HG02623 (cell line): Measurements from ENCODE around the gene LGALS3BP.
"Not testable (repeated sequence)": the region's sequence is repeated elsewhere in the genome, so short reads cannot be mapped to it uniquely, and the experiment has no call there.

Experiments used
- ATAC-seq: cut with Tn5 transposase; IDR thresholded peaks from one replicate; pipeline ENCODE4 v1.9.1; 2021; ENCODE audit warnings: moderate library complexity; ENCODE audit not compliant: unreplicated experiment

The LGALS3BP gene, protein sequence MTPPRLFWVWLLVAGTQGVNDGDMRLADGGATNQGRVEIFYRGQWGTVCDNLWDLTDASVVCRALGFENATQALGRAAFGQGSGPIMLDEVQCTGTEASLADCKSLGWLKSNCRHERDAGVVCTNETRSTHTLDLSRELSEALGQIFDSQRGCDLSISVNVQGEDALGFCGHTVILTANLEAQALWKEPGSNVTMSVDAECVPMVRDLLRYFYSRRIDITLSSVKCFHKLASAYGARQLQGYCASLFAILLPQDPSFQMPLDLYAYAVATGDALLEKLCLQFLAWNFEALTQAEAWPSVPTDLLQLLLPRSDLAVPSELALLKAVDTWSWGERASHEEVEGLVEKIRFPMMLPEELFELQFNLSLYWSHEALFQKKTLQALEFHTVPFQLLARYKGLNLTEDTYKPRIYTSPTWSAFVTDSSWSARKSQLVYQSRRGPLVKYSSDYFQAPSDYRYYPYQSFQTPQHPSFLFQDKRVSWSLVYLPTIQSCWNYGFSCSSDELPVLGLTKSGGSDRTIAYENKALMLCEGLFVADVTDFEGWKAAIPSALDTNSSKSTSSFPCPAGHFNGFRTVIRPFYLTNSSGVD

DNA sequence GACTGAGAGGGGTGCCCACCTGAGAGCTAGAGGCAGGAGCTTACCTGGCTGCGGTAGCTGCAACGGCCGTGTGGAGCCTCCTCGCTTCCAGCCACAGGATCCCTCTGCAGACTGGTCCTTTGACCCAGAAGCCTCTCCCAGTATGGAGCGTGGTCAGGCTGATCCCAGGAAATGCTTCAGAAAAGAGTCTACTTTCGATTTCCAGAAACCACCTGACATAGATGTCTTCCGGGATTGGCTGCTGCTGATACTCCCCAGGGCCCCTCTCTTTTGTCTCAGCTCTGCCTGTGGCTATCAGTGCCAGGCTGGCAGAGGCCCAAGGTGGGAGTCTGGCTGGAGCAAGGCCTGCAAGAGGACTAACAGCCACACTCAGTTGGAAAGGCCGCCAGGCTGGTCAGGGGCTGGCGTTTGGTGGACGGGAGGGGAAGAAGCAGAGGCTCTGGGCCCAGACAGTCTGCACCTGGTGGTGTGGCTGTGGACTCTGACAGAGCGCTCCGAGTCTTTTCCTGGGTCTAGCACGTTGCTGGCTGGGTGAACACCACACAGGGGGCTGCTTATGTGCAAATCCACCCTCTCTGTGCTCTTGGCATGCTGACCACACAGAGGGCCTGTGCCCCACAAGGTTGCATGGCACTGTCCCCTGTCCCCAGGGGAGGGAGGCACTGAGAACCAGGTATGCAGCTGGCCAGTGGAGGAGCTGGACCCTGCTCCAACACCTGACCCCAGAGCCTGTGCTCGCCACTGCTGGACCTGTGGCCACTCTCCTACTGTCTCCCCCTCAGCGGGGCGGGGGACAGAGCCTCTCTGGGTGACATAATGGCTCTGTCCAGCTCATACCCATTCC lies at the start of gene LGALS3BP:
TSS of gene LGALS3BP (minus strand) at position 144 of the 844 bp plus-strand sequence. CDS start 2,732 bp downstream, outside the sequence.
- no peak for ATAC-seq

DNA sequence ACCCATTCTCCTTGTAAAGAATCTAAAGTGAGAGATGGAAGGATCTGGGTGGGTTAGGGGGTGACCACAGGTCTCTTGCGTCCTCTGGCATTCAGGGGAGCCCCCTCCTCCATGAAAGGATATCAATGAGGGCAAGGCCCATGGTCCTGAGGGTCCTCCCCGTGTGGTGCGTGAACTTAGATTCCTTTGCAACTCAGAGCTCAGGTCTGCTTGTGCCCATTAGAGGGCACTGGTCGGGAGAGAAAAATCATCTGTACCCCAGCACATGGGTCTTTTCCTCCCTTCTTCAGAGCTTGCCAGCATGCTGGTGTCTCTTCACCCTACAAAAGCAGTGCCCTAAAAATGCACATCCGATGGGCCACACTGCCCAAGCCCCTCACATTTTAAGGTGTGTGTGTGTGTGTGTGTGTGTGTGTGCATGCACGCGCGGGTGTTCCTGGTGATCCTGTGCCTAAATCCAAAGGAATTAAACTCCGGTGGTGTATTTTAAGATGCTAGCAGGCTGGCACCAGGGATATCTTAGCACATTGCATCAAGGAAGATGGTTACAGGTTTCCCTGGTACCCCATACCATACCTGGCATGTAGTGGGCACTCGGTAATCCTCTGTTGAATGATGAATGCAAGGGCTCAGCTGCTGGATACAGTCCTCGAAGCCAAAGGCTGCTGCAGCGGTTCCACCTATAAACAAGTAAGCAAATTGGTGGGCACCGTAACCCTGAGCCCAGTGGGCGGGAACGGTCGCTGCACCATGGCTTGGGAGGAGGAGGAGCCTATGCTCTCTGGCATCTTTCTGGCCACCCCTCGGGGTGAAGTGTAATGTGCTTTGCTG lies 49.0 kb upstream of the LGALS3BP start:
- no peak for ATAC-seq

DNA sequence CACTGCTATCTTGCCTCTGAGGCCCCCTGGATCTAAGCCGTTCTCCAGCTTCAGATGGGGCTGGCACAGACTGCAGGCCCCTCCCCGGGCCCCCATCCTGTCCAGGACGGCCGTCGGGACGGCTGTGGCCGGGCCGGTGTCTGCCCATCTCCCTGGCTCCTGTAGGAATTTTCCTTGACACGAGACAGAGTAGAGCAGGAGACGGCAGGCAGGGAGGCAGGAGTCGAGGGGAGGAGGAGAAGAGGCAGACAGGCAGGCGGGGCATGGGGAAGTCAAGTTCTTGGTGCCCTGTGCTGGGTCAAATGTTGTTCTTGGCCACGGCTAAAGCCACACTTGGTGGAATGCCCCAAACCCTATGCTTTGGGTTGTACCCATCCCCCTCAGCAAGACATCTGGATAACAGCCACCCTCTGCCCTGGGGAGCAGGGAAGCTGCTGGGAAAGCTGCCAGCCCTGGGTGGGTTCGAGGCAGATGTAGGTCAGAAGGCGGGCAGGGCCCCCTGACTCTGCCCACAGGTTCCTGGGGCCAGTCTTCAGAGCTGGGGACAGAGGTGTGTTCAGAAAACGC lies 48.3 kb upstream of the LGALS3BP start:
- no peak for ATAC-seq

DNA sequence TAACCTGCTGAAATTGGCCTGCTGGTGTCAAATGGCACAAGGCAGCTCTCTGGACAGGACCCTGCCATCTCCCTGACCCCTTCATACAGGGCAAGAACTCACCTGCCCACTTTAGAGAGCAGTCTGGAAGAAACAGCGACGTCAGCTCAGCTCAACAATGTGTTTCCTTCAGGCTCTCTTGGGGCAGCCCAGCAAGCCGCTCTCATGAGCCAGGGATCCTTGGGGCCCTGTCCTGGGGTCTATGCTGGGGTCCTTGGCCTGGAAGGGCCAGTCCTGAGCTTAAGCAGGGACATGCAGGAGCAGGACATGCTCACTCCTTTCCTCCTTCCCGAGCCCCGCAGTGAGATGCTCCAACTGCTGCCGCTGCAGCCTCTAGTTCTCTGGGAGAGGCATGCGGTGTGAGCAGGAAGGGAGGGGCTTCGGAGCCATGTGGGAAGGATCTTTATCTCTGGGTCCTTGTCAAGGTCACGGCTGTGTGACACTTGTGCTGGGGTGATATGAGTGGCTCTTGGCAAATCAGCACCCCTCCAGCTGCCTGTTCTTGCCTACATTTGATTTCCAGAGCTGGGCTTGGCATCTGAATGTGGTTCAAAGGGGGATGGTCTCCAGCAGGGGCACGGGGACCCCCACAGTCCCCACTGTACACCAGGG lies 47.7 kb upstream of the LGALS3BP start:
- no peak for ATAC-seq

DNA sequence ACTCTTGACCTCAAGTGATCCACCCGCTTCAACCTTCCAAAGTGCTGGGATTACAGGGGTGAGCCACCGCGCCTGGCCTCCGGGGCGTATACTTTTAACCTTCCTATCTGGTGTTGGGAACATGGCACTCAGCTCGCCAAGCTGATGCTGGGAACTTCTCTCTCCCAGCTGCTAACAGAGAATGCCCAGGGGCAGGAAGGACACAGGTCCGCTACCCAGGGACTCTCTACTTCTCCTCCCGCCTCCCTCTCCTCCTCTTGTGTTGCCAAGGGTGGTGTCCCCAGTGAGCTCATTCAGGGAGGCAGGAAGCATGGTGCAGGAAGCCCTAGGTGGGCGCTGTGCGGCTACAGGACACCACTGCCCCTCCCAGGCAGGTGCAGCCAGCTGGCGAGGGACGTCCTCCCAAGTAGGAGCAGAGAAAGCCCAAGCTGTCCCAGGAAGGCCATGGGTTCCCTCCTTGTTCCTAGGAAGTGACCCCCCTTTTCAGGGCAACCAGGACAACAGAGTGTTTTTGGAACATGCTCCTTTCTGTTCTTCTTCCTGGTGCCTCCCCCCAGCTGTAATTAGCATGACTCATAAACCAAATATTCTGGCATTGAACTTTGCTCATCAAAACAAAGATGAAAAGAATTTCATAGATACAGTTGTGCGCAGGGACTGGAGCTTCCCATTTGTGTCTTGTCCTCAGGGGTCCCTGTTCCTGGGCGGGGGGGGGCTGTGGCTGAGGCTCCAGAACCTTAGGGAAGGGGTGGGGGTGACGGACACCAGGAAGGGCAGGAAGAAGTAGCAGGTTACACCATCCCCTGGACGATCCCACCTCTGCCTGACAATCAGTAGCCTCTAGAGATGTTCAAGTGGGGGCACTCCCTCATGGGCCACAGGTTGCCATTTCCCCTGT lies 46.9 kb upstream of the LGALS3BP start:
- ATAC-seq, result no peak

DNA sequence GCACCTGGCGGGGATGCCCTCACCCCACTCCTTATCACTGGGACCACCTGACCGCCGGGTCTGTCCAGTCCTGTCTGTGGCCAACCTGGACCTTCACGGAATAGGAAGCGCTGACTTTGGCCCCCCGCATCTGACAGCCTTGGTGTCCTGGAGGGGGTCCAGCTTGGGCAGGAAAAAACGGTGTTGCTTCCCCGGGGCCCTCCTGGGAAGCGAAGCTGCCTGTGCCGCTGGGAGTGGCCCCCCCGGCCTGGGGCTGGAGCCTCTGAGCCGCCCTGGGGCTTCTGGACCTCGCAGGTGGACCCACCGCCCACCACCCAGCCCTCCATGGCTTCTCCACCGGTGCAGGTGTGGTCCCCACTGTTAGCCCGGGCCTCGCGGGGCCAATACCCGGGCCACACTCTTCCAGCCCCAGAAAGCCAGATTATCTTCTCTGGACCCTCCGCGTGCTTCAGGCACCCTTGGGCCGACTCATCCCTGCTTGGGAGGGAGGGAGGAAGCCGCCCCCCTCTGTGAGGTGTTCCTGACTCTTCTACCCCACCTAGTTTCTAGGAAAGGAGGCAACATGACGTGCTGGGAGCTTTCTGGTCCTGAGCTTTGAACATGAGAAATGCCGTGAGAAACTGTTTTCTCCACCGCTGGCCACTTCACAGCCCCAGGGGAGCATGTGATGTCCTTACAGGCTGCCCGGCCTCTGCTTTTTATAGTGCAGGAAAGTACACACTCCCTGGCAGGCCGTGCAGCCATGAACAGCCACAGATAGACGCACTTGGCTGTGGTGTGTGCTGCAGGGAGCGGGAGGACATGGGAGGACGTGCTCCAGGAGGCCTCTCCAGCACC lies 45.4 kb upstream of the LGALS3BP start:
- no peak for ATAC-seq

DNA sequence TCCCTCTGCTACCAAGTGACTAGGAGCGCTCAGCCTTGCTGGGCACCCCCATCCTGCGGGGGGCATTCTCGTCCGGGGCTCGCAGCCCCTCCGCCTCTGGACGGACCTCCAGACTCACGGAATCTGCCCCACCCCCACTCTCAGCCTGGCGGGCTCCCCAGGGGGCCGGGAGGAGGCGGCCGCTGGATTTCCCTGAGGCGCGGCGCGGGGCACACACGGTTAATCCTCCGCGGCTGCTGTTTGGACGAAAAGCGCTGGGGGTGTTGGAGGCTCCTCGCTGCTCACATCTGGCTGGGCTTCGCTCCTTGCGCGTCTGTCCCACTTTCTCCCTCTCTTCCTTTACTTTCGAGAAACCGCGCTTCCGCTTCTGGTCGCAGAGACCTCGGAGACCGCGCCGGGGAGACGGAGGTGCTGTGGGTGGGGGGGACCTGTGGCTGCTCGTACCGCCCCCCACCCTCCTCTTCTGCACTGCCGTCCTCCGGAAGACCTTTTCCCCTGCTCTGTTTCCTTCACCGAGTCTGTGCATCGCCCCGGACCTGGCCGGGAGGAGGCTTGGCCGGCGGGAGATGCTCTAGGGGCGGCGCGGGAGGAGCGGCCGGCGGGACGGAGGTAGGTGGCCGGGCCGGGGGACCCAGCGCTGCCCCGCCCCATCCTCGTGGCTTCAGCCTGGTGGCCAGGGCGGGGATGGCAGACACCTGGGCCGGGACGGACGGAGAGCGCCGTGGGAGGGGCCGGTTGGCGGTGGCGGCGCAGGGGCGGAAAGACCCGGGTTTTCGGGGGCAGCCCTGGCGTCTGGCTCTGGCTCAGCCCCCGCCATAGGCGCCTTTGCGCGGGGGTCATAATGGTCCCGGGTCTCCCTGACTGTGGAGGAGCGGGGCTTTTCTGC lies 44.4 kb upstream of the LGALS3BP start, which contains the start of gene C1QTNF1:
TSS of gene C1QTNF1 (plus strand) at position 284 of the 886 bp plus-strand sequence. CDS start 19,800 bp downstream, outside the sequence.
- no peak for ATAC-seq

DNA sequence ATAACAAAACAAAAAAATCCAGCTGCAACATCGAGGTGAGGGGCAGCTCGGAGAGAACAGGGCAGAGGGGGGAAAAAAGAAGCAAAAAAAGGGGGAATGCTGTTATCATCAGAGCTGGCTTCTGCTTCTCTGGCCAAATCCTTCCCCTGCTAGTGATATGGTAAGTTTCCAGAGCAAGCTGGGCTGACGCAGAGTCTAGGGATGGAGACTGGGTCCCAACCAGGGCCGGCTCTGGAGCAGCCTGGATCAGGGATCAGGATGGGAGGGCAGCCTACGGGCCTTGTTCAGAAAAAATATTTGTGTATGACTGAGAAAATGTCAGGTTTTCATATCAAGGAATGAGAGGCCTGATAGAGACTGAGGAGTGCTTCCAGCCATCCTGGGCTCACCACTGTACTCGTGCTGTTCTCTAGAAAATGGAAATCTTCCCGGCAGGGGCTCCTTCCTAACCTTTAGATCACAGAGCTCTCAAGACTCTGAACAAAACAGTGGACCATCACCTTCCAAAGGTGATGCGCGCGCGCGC lies 43.5 kb upstream of the LGALS3BP start:
- no peak for ATAC-seq

DNA sequence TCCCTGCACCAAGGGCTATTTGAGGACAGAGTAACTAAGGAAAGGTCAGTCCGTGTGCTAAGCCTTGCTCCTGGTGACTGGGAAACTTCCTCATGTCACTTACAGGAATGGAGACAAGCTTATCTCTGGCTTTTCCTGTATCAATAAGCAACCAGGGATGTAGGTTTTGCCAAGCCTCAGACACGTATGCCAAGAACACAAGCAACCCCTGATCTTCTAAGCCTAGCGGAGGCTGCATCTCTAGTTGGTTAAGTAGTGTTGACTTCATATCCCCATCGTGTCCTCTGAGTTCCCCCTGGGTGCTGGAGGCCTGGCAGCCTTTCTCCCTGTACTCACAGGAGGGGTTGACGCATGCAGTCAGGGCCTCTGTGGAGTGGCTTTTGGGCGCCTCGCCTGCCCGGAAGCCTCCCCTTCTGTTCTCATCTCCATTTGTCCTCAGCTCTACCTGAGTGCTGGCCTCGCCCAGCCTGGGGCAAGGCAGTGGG lies 42.8 kb upstream of the LGALS3BP start:
- ATAC-seq, result no peak

DNA sequence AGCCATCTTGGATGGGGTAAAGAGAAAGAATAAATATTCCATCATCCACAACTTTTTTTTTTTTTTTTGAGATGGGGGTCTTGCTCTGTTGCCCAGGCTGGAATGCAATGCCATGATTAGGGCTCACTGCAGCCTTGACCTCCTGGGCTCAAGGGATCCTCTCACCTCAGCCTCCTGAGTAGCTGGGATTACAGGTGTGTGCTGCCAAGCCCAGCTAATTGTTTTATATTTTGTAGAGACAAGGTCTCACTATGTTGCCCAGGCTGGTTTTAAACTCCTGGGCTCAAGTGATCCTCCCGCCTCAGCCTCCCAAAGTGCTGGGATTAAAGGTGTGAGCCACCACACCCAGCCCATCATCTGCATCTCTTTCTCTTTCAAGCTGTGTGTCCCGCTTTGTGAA lies 42.2 kb upstream of the LGALS3BP start:
- ATAC-seq, result not testable (repeated sequence)

DNA sequence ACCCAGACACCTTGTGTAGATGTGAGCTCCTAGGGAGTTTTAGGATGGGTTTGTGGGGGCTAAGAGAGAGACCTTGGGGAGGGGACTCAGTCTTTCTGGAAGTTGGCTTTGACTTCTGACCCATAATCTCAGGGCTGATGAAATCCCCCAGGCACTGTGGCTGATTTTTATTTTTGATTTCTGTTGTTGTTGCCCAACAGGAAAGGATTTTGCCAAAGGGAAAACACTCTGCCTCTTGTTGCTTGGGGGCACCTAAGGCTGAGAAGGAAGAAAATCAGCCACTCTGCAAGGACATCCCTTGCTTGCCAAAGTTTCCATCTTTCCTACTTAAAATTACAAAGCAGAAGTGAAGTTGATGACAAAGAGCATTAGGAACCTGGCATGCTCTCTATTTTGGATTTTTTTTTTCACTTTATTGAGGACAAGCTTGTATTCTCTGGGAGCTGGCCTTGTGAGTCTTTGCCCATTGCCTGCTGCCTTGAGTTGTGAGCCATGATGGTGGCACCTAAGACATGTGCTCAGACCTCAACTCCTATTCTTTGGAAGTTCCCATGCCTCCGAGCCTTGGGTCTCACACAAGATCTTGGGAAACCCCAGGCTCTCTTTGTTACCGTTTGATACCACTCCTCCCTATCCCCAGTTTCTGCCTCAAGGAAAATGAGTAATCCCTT lies 41.0 kb upstream of the LGALS3BP start:
- no peak for ATAC-seq

DNA sequence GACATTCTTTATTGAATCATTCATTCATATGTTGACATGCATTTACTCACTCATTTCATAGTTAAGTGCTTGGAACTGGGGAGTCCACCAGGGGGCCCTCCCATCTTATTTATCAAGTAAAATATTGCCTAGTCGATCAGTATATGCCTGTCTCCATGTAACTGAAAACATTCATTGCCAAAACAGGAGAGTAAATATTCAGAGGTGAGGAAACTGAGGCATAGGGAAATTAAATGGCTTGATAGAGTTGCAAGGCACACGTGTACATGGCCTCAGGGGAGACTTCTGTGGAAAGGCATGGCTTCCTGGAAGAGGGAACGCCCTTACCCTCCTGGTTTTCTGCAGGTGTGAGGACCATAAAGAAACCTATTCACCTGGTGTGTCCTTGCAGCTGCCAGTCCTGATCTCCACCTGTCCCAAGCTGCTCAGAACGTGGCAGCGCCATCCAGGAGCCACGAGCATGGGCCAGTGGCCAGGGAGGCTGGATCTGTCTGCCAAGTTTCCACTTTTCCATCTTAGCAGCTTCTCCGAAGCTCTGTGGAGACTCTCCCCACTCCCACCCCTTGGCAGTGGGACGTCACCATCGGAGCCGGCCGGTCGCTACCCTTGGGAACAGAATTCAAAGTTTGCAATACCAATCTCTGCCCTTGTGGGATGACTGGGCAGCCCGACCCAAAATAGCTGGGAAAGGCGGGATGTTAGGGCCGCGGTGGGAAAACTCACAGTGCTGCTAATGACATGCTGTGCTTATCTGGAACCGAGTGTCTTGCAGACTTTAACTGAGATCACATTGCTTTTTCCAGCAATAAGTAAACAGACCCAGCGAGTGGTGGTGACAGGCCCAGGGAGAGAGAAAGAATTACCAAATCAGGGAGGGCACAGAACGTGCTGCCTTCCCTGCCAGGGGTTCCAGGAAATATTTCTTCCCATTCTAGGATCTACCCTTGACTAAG lies 40.2 kb upstream of the LGALS3BP start:
- ATAC-seq, result no peak

DNA sequence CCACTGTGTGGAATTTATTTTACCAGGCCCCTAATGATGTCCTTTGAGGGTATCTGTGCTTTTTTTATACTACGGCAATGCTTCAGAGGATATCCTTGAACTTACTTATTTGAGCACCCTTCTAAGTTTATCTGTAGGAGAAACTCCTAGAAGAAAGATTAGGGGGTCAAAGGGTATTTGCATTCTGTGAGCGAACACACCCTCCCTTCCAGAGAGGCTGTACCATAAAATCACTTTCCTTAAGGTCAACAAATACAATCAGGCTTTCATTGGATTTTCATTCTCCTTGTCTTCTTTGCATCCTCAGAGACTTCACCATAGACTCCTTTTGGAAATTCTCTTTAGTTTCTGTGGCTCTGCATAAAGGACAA lies 39.5 kb upstream of the LGALS3BP start:
- no peak for ATAC-seq

DNA sequence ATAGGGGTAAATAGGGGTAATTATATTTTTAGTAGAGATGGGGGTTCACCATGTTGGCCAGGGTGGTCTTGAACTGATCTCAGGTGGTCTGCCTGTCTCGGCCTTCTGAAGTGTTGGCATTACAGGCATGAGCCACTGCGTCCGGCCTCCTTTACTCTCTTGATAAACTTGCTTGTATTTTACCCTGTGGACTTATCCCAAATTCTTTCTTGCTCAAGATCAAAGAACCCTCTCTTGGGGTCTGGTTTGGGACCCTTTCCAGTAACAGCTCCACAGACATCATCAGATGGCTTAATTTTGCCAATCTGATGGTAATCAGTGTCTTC lies 38.6 kb upstream of the LGALS3BP start:
- no peak for ATAC-seq
